Body of pancreas (tissue), 4 donors: Measurements from ENCODE around the gene DDX49.

Experiments used
- POLR2A ChIP-seq, 3 donors: fragments of 450-650 bp; IDR thresholded peaks; one replicate each; pipeline ENCODE4 v1.6.1; 2016; ENCODE audit warnings: antibody characterized with exemption in 3 of 3, mild to moderate bottlenecking in 2 of 3
- TF ChIP-seq, protein P1 (sequence below), 7 experiments: fragments of 450-650 bp in 4 of 7; fragments of 200-600 bp in 3 of 7; sonication (generic) in 3 of 7; IDR thresholded peaks; one replicate each; pipeline ENCODE4 v1.5.1; 2016 to 2019; ENCODE audit warnings: antibody characterized with exemption in 7 of 7

DNA sequence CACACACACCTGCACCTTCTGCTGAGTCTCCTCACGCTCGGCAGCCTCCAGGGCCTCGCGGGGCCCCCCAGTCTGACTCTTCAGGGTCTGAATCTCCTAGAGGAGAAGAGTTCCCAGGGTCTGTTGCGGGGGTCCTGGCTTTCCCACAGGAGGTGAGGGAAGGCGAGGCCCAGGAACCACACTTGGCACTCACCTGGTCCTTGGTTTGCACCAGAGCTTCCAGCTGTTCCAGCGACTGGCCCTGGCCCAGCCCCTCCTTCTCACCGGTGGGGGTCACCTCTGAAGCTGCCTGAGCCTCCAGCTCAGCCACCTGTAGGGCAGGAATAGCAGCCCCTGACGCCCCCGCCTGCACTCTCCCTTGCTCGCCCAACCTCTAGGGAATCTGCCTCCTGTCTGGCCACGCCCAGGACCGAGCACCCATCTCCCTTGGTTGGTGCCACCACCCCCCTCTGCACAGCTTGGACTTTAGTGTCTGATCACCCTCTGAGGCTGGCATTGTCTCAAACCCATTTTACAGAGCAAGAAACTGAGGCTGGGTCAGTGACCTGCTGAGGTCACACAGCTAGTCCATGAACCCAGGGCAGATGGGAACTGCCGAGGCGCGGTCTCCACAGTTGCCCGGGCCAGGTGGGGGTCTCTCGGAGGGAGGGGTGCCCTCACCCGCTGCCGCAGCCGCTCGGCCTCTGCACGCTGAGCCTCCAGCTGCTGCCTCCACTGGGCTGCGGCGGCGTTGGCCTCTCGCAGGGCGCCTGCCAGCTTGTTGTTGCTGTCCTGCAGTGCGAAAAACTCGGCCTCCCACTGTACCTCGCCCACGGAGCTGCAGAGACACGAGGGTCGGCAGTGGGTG, 12.0 kb downstream of the DDX49 start:
- TF ChIP-seq, protein P1, sequence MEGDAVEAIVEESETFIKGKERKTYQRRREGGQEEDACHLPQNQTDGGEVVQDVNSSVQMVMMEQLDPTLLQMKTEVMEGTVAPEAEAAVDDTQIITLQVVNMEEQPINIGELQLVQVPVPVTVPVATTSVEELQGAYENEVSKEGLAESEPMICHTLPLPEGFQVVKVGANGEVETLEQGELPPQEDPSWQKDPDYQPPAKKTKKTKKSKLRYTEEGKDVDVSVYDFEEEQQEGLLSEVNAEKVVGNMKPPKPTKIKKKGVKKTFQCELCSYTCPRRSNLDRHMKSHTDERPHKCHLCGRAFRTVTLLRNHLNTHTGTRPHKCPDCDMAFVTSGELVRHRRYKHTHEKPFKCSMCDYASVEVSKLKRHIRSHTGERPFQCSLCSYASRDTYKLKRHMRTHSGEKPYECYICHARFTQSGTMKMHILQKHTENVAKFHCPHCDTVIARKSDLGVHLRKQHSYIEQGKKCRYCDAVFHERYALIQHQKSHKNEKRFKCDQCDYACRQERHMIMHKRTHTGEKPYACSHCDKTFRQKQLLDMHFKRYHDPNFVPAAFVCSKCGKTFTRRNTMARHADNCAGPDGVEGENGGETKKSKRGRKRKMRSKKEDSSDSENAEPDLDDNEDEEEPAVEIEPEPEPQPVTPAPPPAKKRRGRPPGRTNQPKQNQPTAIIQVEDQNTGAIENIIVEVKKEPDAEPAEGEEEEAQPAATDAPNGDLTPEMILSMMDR (IDR thresholded peaks at IDR 0.05), result no peak
- TF ChIP-seq POLR2A (IDR thresholded peaks at IDR 0.05), result no peak
